ENCODE results near the gene C1QTNF6.

GRCh38 chr22:37184380-37184755 lies 3.7 kb downstream of the C1QTNF6 start:
- no peak for TF ChIP-seq CTCF (IDR thresholded peaks at IDR 0.05)
- no peak for TF ChIP-seq POLR2A (IDR thresholded peaks at IDR 0.05)

Data from testis (tissue), 2 donors.